G401.6 (cell line): ENCODE measurements around the gene NCBP3.
"Not testable (repeated sequence)": the region's sequence is repeated elsewhere in the genome, so short reads cannot be mapped to it uniquely, and the experiment has no call there.

Experiments
- FAIRE-seq: peaks from 2 replicates; lab custom pipeline; 2012; peaks lifted over from hg19 to GRCh38; lab: Jason Lieb, UNC

The NCBP3 gene

DNA sequence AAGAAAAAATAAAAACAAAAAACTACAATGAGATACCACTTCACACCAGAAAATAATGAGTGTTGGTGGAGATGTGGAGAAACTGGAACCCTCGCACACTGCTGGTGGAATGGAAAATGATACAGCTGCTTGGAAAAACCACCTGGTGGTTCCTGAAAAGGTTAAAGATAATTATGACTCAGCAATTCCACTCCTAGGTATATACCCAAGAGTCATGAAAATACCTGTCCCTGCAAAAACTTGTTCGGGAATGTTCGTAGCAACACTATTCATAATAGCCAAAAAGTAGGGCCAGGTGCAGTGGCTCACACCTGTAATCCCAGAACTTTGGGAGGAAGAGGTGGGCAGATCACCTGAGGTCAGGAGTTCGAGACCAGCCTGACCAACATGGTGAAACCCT, 36.9 kb downstream of the NCBP3 start:
- FAIRE-seq: no peak

- FAIRE-seq: no peak
These were observed 37.3 kb downstream of the NCBP3 start for GRCh38 chr17:3808701-3809100.

DNA sequence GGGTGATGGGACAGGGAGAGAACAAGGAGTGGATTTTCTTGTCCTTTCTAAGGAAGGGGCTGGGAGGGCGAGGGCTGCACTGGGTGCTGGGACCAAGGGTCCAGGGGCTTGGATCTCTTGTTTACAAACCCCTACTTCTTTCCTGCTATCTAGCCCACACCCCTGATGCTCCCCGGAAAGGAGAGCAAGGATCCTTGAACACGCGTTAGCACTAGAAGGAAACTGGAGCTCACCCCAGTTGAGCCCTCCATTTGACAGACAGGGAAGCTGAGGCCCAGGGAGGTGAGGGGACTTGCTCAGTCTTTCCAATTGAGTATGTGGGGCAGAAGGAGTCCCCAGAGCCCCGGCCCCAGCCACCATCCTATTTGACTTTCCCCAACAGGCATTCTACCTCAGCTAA, 40.5 kb downstream of the NCBP3 start:
- no peak for FAIRE-seq

DNA sequence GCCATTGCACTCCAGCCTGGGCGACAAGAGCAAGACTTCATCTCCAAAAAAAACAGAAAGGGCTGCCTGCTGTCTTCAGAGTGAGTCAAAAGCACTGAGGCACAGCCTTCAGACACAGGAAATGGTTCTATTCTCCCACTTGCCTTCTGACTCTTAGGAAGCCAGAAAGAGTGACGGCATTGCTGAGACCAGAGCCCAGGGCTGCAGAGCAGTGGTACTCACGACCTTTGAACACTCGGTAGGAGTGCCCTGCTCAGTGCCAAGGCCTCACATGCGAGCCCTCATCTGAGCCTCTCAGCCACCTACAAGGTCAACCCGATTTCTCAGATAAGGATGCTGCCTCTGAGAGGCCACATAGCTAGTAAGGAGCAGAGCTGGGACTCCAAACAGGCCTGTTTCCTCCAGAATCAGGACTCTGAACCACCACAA, 41.5 kb downstream of the NCBP3 start:
- FAIRE-seq: no peak

DNA sequence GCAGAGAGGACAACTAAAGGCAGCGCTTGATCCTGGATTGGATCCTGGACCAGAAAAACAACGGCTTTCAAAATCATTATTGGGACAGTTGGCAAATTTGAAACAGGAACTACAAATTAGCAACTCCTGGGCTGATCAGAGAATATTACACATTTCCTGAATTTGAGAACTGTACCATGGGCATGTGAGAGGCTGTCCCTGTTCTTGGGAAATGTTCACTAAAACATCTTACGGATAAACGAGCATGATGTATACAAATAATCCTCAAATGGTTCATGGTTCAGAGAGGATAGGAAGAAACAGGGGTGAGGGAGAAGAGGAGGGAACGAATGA, 42.8 kb downstream of the NCBP3 start:
- FAIRE-seq: no peak

- FAIRE-seq: no peak
These were observed 43.4 kb downstream of the NCBP3 start for GRCh38 chr17:3802461-3803307.

DNA sequence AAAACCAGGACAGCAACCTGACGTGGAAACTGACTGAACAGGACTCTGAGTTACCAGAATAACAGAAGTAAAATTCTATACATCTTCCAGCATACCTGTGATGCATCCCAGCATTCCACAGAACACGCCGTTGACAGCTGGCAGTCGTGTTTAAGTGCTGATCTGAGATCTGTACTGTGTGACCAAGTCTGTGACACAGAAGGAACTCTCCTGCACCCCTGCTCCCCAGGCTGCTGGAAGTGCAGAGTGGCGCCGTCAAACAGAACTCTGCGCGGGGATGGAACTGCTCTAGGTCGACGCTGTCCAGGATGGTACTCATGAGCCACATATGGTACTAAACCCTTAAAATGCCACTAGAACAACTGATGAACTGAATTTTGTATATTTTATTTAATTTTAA, 44.3 kb downstream of the NCBP3 start:
- no peak for FAIRE-seq

- FAIRE-seq: no peak
These were observed 44.7 kb downstream of the NCBP3 start for GRCh38 chr17:3801347-3801746.

DNA sequence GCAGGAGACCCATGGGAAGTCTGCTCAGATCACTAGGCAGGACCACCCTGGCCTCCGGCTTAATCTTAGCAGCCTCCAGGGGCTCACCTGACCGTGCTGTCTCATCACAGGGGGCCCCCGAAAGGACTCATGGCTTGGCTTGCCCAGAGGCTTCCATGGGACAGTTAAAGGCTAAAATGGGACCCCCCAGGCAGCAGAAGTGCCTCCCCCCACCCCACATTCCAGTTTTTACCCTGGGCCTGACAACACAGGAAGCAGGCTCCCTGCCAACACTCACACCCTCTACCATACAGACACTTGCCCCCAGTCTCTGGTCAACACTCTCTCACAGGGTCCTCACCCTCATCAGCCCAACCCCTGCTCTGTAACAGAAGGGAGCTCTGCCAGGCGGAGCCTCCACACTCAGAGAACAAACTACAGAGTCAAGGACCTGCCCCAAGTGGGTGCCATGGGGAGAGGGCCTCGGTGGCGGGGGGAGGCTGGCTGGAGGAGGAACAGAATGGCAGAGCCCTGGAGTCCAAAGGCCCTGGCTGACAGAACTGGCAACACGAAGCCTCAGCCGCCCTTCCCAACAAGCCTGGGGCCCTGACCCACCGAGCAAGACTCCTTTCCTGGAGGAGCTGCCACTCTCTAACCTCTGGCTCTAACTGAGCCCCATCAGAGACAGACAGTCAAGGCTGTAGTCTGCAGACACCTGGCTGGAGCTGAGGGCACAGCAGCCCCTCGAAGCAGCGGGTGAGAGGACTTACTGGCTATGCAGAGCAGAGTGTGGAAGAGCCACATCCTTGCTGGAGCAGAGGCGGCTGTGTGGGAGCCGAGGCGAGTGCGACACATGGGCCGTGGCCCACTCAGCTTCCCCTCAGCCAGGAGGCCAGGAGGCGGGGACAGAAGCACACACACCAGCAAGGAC, 45.4 kb downstream of the NCBP3 start, which contains the start of gene ITGAE:
TSS of gene ITGAE (minus strand) at position 827 of the 910 bp plus-strand sequence. CDS start at position 783, 44 bp downstream.
- FAIRE-seq: no peak

- FAIRE-seq: no peak
These were observed 46.7 kb downstream of the NCBP3 start for GRCh38 chr17:3799181-3799945.

GRCh38 chr17:3798273-3799180, 47.5 kb downstream of the NCBP3 start:
- FAIRE-seq: no peak

DNA sequence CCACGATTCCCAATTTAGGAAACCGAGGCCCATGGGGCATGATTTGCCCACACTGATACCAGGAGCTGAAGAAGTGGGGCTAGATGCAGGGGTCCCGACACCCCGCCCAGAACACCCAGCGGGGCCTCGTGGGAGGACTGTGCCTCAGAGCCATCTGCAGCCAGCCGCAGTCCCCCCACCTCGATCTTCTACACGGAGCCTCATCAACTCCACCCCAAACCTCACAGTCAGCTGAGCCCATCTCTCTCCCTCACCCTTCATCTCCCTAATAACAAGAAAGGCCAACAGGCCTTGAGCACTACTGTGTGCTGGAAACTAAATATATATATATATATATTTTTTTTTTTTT, 49.2 kb downstream of the NCBP3 start:
- FAIRE-seq: no peak

GRCh38 chr17:3796110-3796821, 49.8 kb downstream of the NCBP3 start:
- no peak for FAIRE-seq

DNA sequence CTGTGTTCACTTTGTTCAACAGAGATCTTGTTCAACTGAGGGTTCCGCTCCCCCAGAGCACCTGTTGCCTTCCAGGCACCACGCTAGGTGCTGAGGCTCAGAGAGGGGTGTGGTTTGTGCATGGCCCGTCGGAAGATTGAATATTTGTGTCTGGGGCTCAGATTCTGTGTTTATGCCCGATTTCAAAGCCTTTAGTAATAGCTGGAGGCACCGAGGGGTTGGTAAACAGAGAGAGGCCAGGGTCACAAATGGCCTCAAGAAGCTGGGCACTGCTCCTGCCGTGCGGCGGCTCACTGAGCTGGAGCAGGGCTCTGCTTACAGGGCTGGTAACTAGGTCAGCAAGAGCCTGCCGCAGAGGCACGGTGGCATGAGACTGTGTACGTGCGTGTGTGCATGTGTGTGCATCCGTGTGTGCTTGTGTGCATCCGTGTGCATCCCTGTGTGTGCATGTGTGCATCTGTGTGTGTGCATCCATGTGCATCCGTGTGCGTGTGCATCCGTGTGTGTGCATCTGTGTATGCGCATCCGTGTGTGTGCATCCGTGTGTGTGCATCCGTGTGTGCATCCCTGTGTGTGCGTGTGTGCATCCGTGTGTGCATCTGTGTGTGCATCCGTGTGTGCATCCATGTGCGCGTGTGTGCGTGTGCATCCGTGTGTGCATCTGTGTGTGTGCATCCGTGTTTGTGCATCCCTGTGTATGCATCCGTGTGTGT, 50.5 kb downstream of the NCBP3 start:
- no peak for FAIRE-seq

DNA sequence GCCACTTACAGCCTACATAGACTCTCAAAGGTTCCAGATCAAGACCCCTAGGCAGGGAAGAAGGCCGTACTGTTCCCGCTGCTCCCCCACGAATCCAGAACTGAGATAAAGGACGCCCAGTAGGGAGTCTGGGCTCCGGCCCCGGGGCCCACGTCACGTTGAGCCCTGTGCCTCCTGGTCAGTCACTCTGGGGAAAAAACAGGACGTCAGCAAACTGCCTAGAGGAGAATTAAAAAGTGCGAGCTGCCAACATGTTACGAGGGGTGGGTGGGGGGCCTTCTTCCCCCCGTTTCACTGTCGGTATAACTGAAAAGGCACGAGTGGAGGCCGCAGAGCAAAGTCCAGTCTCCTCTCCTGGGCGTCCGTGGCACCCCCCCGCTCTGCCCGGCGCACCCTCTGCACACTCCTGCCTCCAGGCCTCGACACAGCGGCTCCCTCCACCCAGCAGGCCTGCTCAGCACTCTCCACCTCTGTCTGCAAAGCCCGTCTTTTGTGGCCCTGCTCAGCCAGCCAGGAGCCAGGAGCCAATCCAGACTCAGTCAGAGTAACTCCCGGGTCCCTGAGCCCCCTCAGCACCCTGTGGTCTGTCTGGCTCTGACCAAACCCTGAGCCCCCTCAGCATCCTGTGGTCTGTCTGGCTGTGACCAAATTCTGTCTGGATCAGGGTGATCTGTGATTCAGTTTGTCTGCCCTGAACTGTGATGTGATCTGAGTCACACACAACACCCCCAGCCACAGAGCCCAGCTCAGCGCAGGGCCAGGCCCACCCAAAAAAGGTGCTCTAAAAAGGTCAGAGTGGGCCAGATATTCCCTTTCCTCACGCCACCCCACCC, 51.3 kb downstream of the NCBP3 start:
- no peak for FAIRE-seq

- not testable (repeated sequence) for FAIRE-seq
These were observed 51.9 kb downstream of the NCBP3 start for GRCh38 chr17:3794152-3794551.

DNA sequence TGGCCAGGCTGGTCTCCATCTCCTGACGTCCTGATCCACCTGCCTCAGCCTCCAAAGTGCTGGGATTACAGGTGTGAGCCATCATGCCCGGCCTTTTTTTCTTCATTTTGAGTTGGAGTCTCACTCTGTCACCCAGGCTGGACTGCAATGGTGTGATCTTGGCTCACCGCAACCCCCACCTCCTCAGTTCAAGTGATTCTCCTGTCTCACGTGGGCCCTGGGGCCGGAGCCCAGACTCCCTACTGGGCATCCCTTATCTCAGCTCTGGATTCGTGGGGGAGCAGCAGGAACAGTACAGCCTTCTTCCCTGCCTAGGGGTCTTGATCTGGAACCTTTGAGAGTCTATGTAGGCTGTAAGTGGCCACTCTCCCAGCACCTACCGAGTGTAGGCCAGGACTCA, 52.8 kb downstream of the NCBP3 start:
- FAIRE-seq: not testable (repeated sequence)

- no peak for FAIRE-seq
These were observed 53.6 kb downstream of the NCBP3 start for GRCh38 chr17:3792481-3792880.

GRCh38 chr17:3788200-3788599, 57.8 kb downstream of the NCBP3 start:
- no peak for FAIRE-seq
